Retinal pigment epithelial cell (primary cell): ENCODE measurements around the gene TTF2.
"Not testable (repeated sequence)": the region's sequence is repeated elsewhere in the genome, so short reads cannot be mapped to it uniquely, and the experiment has no call there.

Experiments
- DNase-seq: peaks from one replicate; pipeline ENCODE4 v3.0.0-alpha.2; 2010; ENCODE audit warnings: low read depth
- H3K4me3 ChIP-seq: 2 replicates; pipeline ENCODE4 v1.5.1; 2011; ENCODE audit warnings: mild to moderate bottlenecking, low read length, control low read depth, moderate library complexity
- TF ChIP-seq, protein P1 (sequence below): conservative IDR thresholded peaks from 2 replicates; pipeline ENCODE4 v1.5.1; 2011; ENCODE audit warnings: low read depth, low read length, control low read depth, inconsistent platforms

TTF2 gene

DNA sequence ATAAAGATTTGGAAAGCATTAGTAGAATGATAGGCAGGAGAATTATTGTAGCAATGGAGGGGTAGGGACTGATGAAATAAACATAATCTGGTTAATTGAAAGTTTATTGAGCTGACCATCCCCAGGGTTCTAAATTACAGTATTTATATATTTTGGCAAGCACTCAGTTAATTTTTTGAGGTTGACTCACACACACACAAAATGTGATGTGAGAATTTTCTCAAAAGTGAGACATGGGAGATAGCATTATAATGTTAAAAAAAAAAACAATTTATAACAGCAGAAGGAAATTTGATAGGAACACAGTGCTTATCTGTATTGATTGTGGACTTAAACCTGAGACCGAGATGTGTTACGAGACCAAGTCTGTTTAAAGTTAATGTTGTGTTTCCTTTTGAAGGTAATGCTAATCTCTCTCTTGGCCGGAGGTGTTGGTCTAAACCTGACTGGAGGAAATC, 36.9 kb downstream of the TTF2 start:
- H3K4me3 ChIP-seq = no peak overlapping the region
- TF ChIP-seq, protein P1, sequence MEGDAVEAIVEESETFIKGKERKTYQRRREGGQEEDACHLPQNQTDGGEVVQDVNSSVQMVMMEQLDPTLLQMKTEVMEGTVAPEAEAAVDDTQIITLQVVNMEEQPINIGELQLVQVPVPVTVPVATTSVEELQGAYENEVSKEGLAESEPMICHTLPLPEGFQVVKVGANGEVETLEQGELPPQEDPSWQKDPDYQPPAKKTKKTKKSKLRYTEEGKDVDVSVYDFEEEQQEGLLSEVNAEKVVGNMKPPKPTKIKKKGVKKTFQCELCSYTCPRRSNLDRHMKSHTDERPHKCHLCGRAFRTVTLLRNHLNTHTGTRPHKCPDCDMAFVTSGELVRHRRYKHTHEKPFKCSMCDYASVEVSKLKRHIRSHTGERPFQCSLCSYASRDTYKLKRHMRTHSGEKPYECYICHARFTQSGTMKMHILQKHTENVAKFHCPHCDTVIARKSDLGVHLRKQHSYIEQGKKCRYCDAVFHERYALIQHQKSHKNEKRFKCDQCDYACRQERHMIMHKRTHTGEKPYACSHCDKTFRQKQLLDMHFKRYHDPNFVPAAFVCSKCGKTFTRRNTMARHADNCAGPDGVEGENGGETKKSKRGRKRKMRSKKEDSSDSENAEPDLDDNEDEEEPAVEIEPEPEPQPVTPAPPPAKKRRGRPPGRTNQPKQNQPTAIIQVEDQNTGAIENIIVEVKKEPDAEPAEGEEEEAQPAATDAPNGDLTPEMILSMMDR = no peak
- no peak for DNase-seq

DNA sequence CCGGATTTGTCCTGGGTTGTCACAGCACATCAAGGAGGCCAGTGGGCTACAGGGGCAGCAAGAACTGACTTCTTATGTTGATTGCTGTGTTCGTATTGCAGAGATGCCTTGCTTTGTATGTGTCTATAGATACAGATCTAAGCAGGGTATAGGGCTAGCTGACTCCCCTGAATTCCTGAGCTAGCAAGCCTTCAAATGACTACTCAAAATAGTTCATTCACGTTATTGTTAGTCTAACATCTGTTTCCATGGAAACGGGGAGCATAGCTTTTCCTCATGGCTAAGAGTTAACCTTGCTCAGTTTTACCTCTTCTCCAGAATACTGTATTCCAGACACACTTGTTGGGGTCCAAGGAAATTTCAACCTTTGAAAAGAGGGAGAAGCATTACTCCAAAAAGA, 37.3 kb downstream of the TTF2 start:
- TF ChIP-seq, protein P1 = no peak
- no peak overlapping the region for H3K4me3 ChIP-seq
- peak; percentile 79 for DNase-seq

DNA sequence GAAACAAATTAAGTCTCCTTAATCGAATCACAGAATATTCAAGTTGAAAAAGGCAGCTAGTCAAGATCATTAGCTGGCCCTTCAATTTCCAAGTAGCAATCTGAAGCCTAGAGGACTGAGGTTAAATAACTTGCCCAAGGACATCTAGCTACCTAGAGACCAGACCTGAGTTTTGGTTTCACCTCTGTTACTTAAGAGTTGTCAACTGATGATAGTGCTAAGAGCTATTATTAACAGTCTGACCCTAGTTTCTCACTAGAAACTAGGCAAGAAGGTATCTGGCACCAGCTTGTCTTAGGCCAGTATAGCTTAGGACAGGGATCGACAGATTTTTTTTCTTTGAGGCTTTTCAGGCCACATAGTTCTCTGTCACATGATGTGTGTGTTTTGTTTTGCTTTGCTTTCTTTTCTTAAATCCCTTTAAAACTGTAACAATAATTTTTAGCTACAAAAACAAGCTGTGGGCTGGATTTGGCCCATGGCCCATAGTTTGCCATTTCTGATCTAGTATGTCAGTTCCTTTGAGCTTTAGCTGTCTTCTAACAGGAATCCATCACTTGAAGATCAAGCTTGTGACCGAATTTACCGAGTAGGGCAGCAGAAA, 38.3 kb downstream of the TTF2 start:
- TF ChIP-seq, protein P1 = no peak
- DNase-seq = peak; percentile 60
- no peak overlapping the region for H3K4me3 ChIP-seq

DNA sequence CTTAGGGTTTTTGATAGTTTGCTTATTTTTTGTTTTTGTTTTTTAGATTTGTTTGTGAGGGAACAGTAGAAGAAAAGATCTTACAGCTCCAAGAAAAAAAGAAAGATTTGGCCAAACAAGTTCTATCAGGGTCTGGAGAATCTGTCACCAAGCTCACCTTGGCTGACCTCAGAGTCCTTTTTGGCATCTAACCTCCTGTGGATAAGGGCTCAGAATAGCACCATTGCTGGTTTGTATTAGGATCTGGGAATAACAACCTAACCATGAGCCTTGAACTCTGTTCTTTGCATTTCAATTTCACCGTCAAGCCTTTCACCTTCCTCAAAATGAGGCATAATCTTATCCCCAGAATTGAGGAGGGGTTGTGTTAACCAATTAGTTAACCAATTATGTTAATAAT, 41.2 kb downstream of the TTF2 start:
- no peak for DNase-seq
- TF ChIP-seq, protein P1 = no peak
- no peak overlapping the region for H3K4me3 ChIP-seq

DNA sequence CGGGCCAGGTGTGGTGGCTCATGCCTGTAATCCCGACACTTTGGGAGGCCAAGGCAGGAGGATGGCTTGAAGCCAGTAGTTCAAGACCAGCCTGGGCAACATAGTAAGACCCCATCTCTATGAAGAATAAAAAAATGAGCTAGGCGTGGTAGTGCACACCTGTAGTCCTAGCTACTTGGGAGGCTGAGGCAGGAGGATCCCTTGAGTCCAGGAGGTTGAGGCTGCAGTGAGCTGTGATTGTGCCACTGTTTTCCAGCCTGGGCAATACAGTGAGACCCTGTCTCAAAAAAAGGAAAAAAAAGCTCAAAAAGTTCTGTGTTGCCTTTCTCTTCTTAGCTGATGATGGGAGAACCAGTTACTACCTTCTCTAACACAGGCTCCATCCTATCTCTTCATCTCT, 41.7 kb downstream of the TTF2 start:
- H3K4me3 ChIP-seq, DNase-seq: not testable (repeated sequence)

DNA sequence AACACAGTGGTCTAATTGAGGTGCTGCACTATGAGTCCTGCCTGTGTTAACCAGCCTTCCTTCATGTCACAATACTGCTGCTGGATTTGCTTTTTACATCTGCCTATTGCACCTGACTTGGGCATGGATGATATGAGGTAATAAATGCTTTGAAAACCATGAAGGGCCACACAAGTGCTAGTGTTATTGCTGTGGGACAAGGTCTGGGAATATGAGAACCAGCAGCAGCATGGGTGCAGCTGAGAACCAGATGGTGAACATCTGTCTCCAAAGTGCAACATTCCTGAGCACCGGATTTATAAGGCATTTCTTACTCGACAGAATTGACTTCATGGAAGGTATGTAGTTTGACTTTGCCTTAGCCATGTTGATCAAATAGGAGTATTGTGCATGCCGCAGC, 44.9 kb downstream of the TTF2 start:
- TF ChIP-seq, protein P1 = no peak
- H3K4me3 ChIP-seq = no peak overlapping the region
- no peak for DNase-seq

DNA sequence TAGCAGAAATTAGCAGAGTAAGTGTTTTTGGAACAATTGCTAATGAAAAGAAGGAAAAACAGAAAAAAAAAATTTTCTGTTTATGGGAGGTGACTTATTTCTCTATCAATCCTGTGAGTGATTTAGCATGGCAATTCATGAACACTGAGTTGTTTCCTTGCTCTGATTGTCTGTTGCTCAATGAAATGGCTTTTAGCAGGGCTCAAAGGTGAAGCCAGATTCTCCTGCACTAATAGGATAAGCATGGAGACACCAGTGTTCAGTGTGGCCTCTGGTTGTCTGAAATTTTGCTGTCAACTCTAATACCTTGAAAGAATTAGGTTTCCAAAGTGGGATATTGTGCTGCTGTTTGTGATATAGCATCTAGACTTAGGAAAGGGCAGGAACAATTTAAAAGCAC, 45.6 kb downstream of the TTF2 start:
- H3K4me3 ChIP-seq = no peak overlapping the region
- TF ChIP-seq, protein P1 = no peak
- DNase-seq = no peak

DNA sequence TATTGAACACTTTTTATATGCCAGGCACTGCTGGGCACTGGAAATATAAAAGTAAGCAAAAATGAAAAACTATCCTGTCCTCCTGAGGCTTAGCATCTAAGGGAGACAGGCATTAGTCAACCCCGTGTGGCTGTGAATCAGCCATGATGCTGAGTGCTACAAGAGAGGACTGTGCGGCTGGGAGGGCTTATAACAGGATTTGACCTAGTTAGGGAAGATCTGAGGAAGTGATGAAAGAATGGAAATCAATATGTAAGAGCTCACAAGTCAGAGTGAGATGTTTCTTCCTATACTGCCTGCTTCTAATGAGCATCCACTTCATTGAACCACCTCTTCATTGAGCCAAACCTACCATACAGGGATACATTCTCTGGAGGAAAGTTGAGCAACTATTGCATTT, 46.4 kb downstream of the TTF2 start:
- no peak overlapping the region for H3K4me3 ChIP-seq
- DNase-seq = no peak
- TF ChIP-seq, protein P1 = no peak
